Spleen (tissue), 11 donors: ENCODE data around the gene TAOK1. TPM values are rescaled to one million over a fixed set of nuclear protein-coding genes. Genes with fewer than 3 reads are reported as not detected.
"Not testable (repeated sequence)": the region's sequence is repeated elsewhere in the genome, so short reads cannot be mapped to it uniquely, and the experiment has no call there.

ENCODE experiments used
- DNase-seq: peaks from one replicate; pipeline ENCODE4 v3.0.0-alpha.2; 2020
- H3K27ac ChIP-seq, 8 donors: fragments of 200-600 bp; sonication (generic) in 7 of 8; 1 replicate in 4 of 8; 2 replicates in 4 of 8; pipeline versions ENCODE4 v1.5.0 to v1.8.0; 2016 to 2021; ENCODE audit warnings: inconsistent platforms in 4 of 8, mild to moderate bottlenecking in 4 of 8, moderate library complexity in 1 of 8
- H3K27me3 ChIP-seq, 7 donors: fragments of 200-600 bp; sonication (generic) in 6 of 7; replicated peaks in 1 of 7; 1 replicate in 4 of 7; 2 replicates in 3 of 7; pipeline versions ENCODE4 v1.5.0 to v1.8.0; 2016 to 2021; ENCODE audit warnings: inconsistent platforms in 3 of 7, mild to moderate bottlenecking in 1 of 7
- H3K36me3 ChIP-seq, 6 donors: fragments of 200-600 bp; sonication (generic) in 5 of 6; 1 replicate in 4 of 6; 2 replicates in 2 of 6; pipeline versions ENCODE4 v1.5.0 to v1.8.0; 2016 to 2021; ENCODE audit warnings: inconsistent platforms in 2 of 6
- H3K4me1 ChIP-seq, 6 donors: fragments of 200-600 bp; sonication (generic) in 5 of 6; 1 replicate in 3 of 6; 2 replicates in 3 of 6; pipeline versions ENCODE4 v1.5.0 to v1.8.0; 2016 to 2021; ENCODE audit warnings: inconsistent platforms in 3 of 6
- H3K4me3 ChIP-seq, 8 donors: fragments of 200-600 bp; sonication (generic) in 7 of 8; 1 replicate in 4 of 8; 2 replicates in 4 of 8; pipeline versions ENCODE4 v1.5.0 to v1.8.0; 2016 to 2021; ENCODE audit warnings: inconsistent platforms in 4 of 8, mild to moderate bottlenecking in 4 of 8, moderate library complexity in 2 of 8
- H3K9me3 ChIP-seq, 8 donors: fragments of 200-600 bp; sonication (generic) in 7 of 8; 1 replicate in 4 of 8; 2 replicates in 4 of 8; pipeline versions ENCODE4 v1.5.0 to v1.8.0; 2016 to 2021; ENCODE audit warnings: inconsistent platforms in 4 of 8
- CTCF ChIP-seq, 11 experiments: fragments of 200-600 bp in 7 of 11; fragments of 450-650 bp in 4 of 11; sonication (generic) in 4 of 11; IDR thresholded peaks in 8 of 11; conservative IDR thresholded peaks in 3 of 11; 1 replicate in 7 of 11; 2 replicates in 4 of 11; pipeline versions ENCODE4 v1.4.0 to v1.8.0; 2016 to 2021; ENCODE audit warnings: antibody characterized with exemption in 11 of 11, inconsistent platforms in 4 of 11, mild to moderate bottlenecking in 1 of 11
- POLR2A ChIP-seq, 3 donors: fragments of 450-650 bp; IDR thresholded peaks; one replicate each; pipeline ENCODE4 v1.5.1; 2017; ENCODE audit warnings: antibody characterized with exemption in 3 of 3, mild to moderate bottlenecking in 1 of 3
- POLR2AphosphoS5 ChIP-seq, 3 donors: sonication (generic); formaldehyde crosslinking; IDR thresholded peaks; one replicate each; pipeline ENCODE4 v1.5.1; 2017; ENCODE audit warnings: antibody characterized with exemption in 3 of 3
- WGBS, 5 donors: extraction: QIAGEN DNeasy Blood & Tissue Kit in 3 of 5; methylation state at CpG; one replicate each; pipeline versions ENCODE4 v1.1.5 to v1.1.7; 2013 to 2018; 5-methylcytosine and 5-hydroxymethylcytosine counted together
- intact Hi-C: fragments of 100-400 bp; cut with DNase I; formaldehyde crosslinking; loops from one replicate; pipeline ENCODE4 v1.15.0; 2023; ENCODE audit warnings: low total_unique reads
- polyA plus RNA-seq, 3 donors: library from polyadenylated mRNA; stranded (reverse); fragments of 200-250 nt; gene quantifications; one replicate each; pipeline ENCODE4 v1.2.1, GENCODE V29; 2013
- total RNA-seq, 7 donors: library from RNA; depleted of rRNA in 3 of 7; stranded (reverse); fragments of >200 nt in 3 of 7; fragmentation: NEBNext Ultra II Directional in 4 of 7; extraction: Animal tissue kit (Norgen Biotek cat#: 25700) in 4 of 7; gene quantifications; one replicate each; pipeline versions ENCODE4 v1.1.0 to v1.2.1, GENCODE V29; 2016 to 2021
- donor health status: healthy with polysubstance abuse.
- donor health status: DM: no; HTN: no; CAD: no; lungs with moderate emphysema.
- donor health status: DM: no; HTN: no; CAD: no.
- donor health status: Bipolar disorder and iron deficiency.
- donor health status: healthy.
- donor health status: DM: no; HTN: no; CAD: no.
- donor health status: DM: yes; HTN: yes; CAD: no.

Gene TAOK1
- total and polyA plus RNA-seq, 10 donors, result 5.1 to 88.5 (median 56.9) TPM

GRCh38 chr17:29474297-29474696 is 84.1 kb downstream of the TAOK1 start:
- no peak for DNase-seq
- Histone ChIP-seq H3K9me3 (no peaks in the 10 kb centered on the region), H3K36me3 (peaks cover 0 to 92% (median 29%) of the 10 kb centered on the region in 6 donors), H3K4me3 (no peak overlapping the region), H3K4me1 (no peaks in the 10 kb centered on the region), H3K27me3 (no peaks in the 10 kb centered on the region), H3K27ac (no peak overlapping the region)
- intact Hi-C loops, result no loop called here
- 71 to 94% (median 88%) methylated on average over 1 of the region's 1 CpG for WGBS, 5 donors
- TF ChIP-seq POLR2A (IDR thresholded peaks at IDR 0.05) (no peak), POLR2AphosphoS5 (IDR thresholded peaks at IDR 0.05) (no peak), CTCF (IDR thresholded peaks at IDR 0.05 in 8 of 11, conservative IDR thresholded peaks at IDR 0.05 in 3 of 11) (no peak)

- Histone ChIP-seq H3K27ac (no peak overlapping the region), H3K4me3 (no peak overlapping the region), H3K9me3 (no peaks in the 10 kb centered on the region), H3K4me1 (no peaks in the 10 kb centered on the region), H3K27me3 (no peaks in the 10 kb centered on the region), H3K36me3 (peaks cover 0 to 92% (median 35%) of the 10 kb centered on the region in 6 donors)
- TF ChIP-seq CTCF (IDR thresholded peaks at IDR 0.05 in 8 of 11, conservative IDR thresholded peaks at IDR 0.05 in 3 of 11) (no peak), POLR2AphosphoS5 (IDR thresholded peaks at IDR 0.05) (no peak), POLR2A (IDR thresholded peaks at IDR 0.05) (no peak)
- intact Hi-C loops, result no loop called here
- no peak for DNase-seq
- 96 to 100% (median 98%) methylated on average over 2 of the region's 2 CpGs for WGBS, 5 donors
Observed at GRCh38 chr17:29475891-29476290, 85.7 kb downstream of the TAOK1 start.

GRCh38 chr17:29480249-29480928 is 90.2 kb downstream of the TAOK1 start:
- H3K27ac ChIP-seq, H3K4me1 ChIP-seq, H3K9me3 ChIP-seq, H3K4me3 ChIP-seq, intact Hi-C loops, DNase-seq, H3K27me3 ChIP-seq: not testable (repeated sequence)
- 95 to 99% (median 97%) methylated on average over 7 of the region's 7 CpGs for WGBS, 5 donors
- H3K36me3 ChIP-seq, result peaks cover 0 to 92% (median 50%) of the 10 kb centered on the region in 6 donors

- Histone ChIP-seq H3K9me3 (no peaks in the 10 kb centered on the region), H3K27ac (no peak overlapping the region), H3K4me1 (no peaks in the 10 kb centered on the region), H3K27me3 (no peaks in the 10 kb centered on the region), H3K36me3 (peaks cover 0 to 96% (median 43%) of the 10 kb centered on the region in 6 donors), H3K4me3 (no peak overlapping the region)
- TF ChIP-seq POLR2AphosphoS5 (IDR thresholded peaks at IDR 0.05) (no peak), CTCF (IDR thresholded peaks at IDR 0.05 in 8 of 11, conservative IDR thresholded peaks at IDR 0.05 in 3 of 11) (no peak), POLR2A (IDR thresholded peaks at IDR 0.05) (no peak)
- WGBS, 5 donors, result 95 to 98% (median 98%) methylated on average over 1 of the region's 1 CpG
- no peak for DNase-seq
- intact Hi-C loops, result no loop called here
Observed at GRCh38 chr17:29483503-29483902, 93.3 kb downstream of the TAOK1 start.
